DMS53 treated with DMSO at 0.1 percent for 48 hours (cell line): ENCODE results near the gene DYNAP.
A peak's percentile ranks its signal among the peaks of the same experiment; 100 is the strongest.

Source experiments
- DNase-seq: peaks from one replicate; lab custom pipeline; 2025; ENCODE audit not compliant: unreplicated experiment; lab: John Stamatoyannopoulos, UW

DYNAP gene

GRCh38 chr18:54630963-54631362, 39.9 kb downstream of the DYNAP start:
- no peak for DNase-seq

- DNase-seq, result no peak
Observed at GRCh38 chr18:54636217-54636616, 45.2 kb downstream of the DYNAP start.

DNA sequence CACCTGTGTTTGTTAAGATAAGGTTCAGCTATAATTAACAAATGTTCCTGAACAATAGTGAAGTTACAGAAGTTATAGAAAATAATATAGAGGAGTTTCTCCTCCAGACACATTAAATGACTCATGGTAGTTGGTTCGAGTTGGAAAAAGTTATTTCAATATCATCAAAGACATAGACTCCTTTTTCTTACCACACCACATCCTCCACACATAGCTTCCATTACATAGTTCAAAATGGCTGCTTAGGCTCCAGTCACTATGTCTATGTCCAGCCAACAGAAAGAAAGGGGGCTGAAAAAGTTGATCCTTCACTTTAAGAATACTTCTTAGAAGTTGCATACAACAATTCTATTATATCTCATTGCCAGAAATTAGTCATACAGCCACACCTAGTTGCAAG, 50.7 kb downstream of the DYNAP start:
- no peak for DNase-seq

GRCh38 chr18:54647176-54647575, 56.1 kb downstream of the DYNAP start:
- DNase-seq, result peak; percentile 81
